Lower lobe of right lung (tissue), 2 donors: ENCODE measurements around the gene ADGRB3. TPM values are rescaled to one million over a fixed set of nuclear protein-coding genes. Genes with fewer than 3 reads are reported as not detected.

ENCODE experiments used
- ATAC-seq, 2 donors: fragments of 200-7000 bp; cut with Tn5 transposase; one replicate each; pipeline ENCODE4 v1.9.1; 2020 to 2022; ENCODE audit warnings: mild to moderate bottlenecking in 2 of 2, moderate library complexity in 2 of 2
- DNase-seq: peaks from one replicate; pipeline ENCODE4 v3.0.0-alpha.2; 2020
- H3K27ac ChIP-seq: fragments of 200-600 bp; one replicate; pipeline ENCODE4 v1.8.0; 2022
- H3K27me3 ChIP-seq: fragments of 200-600 bp; one replicate; pipeline ENCODE4 v1.8.0; 2022; ENCODE audit warnings: low read depth
- H3K36me3 ChIP-seq: fragments of 200-600 bp; one replicate; pipeline ENCODE4 v1.8.0; 2022; ENCODE audit warnings: mild to moderate bottlenecking
- H3K4me1 ChIP-seq: fragments of 200-600 bp; one replicate; pipeline ENCODE4 v1.8.0; 2022
- H3K4me3 ChIP-seq: fragments of 200-600 bp; one replicate; pipeline ENCODE4 v1.8.0; 2022; ENCODE audit warnings: mild to moderate bottlenecking
- H3K9me3 ChIP-seq: fragments of 200-600 bp; one replicate; pipeline ENCODE4 v1.8.0; 2022
- intact Hi-C: fragments of 100-400 bp; cut with DNase I; formaldehyde crosslinking; loops from one replicate; pipeline ENCODE4 v1.11.0; 2022
- total RNA-seq: library from RNA; stranded (reverse); fragmentation: NEBNext Ultra II Directional; extraction: Animal tissue kit (Norgen Biotek cat#: 25700); gene quantifications from one replicate; pipeline ENCODE4 v1.2.1, GENCODE V29; 2021
- TF ChIP-seq, protein P1 (sequence below): fragments of 200-600 bp; IDR thresholded peaks from one replicate; pipeline ENCODE4 v1.8.0; 2022; ENCODE audit warnings: antibody characterized with exemption, mild to moderate bottlenecking
- donor health status: DM: no; HTN: yes; CAD: no; lungs with severe emphysema.

ADGRB3 gene
- total RNA-seq, 1 donor from 2014 or later = 2.3 TPM

DNA sequence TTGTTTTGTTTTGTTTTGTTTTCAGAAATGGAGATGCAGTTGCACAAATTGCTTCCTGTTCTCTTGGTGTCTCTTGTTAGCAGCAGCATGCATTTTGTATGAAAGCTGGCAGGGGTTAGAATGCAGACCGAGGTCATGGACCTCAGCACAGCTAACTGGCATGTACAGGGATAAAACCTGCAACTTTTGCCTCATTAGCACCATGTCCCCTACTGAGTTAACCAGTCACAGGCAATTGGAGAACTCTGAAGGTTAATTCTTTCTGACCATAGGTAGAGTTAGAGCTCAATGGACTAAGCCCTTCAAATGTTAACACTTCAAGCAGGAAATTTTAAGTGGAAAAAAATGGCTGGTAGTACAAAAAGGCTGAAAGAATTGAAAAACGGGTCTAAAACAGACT lies 377.1 kb downstream of the ADGRB3 start:
- no peak for DNase-seq
- ATAC-seq = no peak
- TF ChIP-seq, protein P1, sequence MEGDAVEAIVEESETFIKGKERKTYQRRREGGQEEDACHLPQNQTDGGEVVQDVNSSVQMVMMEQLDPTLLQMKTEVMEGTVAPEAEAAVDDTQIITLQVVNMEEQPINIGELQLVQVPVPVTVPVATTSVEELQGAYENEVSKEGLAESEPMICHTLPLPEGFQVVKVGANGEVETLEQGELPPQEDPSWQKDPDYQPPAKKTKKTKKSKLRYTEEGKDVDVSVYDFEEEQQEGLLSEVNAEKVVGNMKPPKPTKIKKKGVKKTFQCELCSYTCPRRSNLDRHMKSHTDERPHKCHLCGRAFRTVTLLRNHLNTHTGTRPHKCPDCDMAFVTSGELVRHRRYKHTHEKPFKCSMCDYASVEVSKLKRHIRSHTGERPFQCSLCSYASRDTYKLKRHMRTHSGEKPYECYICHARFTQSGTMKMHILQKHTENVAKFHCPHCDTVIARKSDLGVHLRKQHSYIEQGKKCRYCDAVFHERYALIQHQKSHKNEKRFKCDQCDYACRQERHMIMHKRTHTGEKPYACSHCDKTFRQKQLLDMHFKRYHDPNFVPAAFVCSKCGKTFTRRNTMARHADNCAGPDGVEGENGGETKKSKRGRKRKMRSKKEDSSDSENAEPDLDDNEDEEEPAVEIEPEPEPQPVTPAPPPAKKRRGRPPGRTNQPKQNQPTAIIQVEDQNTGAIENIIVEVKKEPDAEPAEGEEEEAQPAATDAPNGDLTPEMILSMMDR = no peak
- Histone ChIP-seq H3K9me3 (no peaks in the 10 kb centered on the region), H3K27me3 (no peaks in the 10 kb centered on the region), H3K4me1 (no peaks in the 10 kb centered on the region), H3K4me3 (no peak overlapping the region), H3K36me3 (no peaks in the 10 kb centered on the region), H3K27ac (no peak overlapping the region)
- intact Hi-C loops = no loop called here

DNA sequence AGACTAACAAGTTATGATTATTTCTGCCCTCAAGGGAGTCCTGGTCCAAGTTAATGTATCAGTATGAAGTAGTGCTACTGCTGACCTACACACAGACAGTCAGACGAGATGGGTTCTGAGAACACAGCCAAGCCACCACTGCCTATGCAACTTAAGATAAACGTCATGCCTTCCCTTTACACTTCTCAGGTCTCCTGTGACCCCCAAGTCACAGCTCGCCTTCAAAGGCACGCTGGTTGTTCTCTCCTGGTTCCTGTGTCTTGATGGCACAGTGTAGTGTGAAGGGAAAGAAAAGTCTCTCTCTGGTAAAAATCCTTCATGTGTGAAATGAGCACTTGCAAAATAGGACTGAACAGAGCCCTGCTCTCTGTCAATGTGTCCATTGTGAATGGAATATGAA lies 377.8 kb downstream of the ADGRB3 start:
- Histone ChIP-seq H3K4me1 (no peaks in the 10 kb centered on the region), H3K27ac (no peak overlapping the region), H3K27me3 (no peaks in the 10 kb centered on the region), H3K9me3 (no peaks in the 10 kb centered on the region), H3K4me3 (no peak overlapping the region), H3K36me3 (no peaks in the 10 kb centered on the region)
- ATAC-seq (no peak), DNase-seq (no peak)
- TF ChIP-seq, protein P1 = no peak
- intact Hi-C loops = no loop called here

DNA sequence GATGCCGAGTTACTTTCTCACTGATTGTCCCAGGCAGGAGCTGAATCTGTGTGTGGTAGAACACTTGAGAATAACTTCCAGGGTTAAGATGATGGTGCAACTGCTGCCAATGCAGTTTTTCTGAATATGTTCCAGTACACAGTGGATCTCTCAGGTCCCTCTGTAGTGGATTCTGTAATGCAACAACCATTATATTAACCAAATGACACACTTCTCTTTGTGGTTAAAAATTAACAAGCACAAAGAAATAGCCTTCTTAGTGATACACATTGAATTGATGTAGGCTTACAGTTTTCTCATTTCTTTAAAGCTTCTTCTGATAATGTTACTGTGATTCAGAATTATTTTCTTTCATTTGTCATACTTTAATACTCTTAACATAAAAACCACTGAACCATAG lies 383.8 kb downstream of the ADGRB3 start:
- Histone ChIP-seq H3K36me3 (no peaks in the 10 kb centered on the region), H3K4me3 (no peak overlapping the region), H3K27ac (no peak overlapping the region), H3K27me3 (no peaks in the 10 kb centered on the region), H3K4me1 (no peaks in the 10 kb centered on the region), H3K9me3 (no peaks in the 10 kb centered on the region)
- ATAC-seq (no peak), DNase-seq (no peak)
- TF ChIP-seq, protein P1 = no peak
- intact Hi-C loops = no loop called here

DNA sequence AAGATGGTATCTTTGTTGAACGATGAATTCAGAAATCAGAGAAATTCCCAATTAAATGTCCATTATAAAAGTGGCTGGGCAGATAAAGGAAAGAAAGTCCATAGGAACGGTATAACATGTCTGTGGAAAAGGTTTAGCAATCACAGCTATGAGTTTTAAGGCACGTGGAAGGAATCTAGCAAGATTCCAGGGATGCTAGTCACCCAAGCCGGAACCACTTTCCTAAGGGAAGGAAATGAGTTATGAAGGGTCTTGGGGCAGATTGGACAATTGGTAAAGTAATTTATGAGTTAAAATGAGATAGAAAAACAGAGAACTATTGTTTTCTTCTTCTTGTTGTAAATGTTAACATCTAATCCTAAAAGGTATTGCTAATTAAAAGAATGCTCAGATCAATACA lies 384.8 kb downstream of the ADGRB3 start:
- no peaks in the 10 kb centered on the region for H3K36me3 ChIP-seq
- TF ChIP-seq, protein P1 = no peak
- no peaks in the 10 kb centered on the region for H3K4me1 ChIP-seq
- ATAC-seq (no peak), DNase-seq (no peak)
- intact Hi-C loops = no loop called here
- no peaks in the 10 kb centered on the region for H3K9me3 ChIP-seq
- no peaks in the 10 kb centered on the region for H3K27me3 ChIP-seq
- H3K4me3 ChIP-seq = no peak overlapping the region
- no peak overlapping the region for H3K27ac ChIP-seq

DNA sequence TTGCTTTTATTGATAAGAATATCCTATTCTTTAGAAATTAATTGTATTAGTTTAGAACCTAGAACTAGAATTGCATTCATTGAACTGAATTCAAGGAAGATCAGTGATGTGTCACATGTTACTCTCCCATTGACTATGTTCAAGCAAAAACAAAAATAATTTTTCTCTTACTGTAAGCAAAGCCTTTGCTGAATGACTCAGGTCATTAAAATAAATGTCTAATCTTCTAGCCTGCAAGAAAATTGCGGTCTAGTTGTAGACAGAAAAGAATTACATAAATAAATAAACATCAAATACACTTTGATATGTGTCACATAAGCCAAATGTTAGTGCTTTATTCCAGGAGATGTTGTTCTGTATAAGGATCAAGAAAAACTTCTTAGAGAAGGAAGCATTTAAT lies 387.9 kb downstream of the ADGRB3 start:
- TF ChIP-seq, protein P1 = no peak
- Histone ChIP-seq H3K27ac (no peak overlapping the region), H3K9me3 (no peaks in the 10 kb centered on the region), H3K4me1 (no peaks in the 10 kb centered on the region), H3K27me3 (no peaks in the 10 kb centered on the region), H3K36me3 (no peaks in the 10 kb centered on the region), H3K4me3 (no peak overlapping the region)
- DNase-seq = no peak
- no peak for ATAC-seq
- intact Hi-C loops = no loop called here

DNA sequence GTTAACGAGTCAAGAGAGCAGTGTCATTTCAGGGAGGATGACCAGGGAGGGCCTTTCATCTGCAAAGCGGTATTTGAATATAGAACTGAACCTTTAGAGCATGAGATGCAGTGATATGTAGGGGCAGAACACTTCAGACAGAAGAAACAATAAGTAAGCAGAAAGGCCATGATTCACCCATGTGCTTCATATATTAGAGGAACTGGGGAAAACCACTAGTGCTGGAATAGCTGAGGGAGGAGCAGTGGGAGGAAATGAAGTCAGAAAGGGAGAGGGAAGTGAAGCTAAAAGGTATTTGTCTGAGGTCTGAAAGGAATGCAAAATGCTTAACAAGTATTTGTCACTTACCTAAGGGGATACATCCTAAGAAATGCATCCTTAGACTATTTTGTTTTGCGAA lies 391.2 kb downstream of the ADGRB3 start:
- H3K27me3 ChIP-seq = no peaks in the 10 kb centered on the region
- ATAC-seq (no peak), DNase-seq (no peak)
- no peaks in the 10 kb centered on the region for H3K4me1 ChIP-seq
- H3K9me3 ChIP-seq = no peaks in the 10 kb centered on the region
- H3K36me3 ChIP-seq = no peaks in the 10 kb centered on the region
- H3K4me3 ChIP-seq = no peak overlapping the region
- TF ChIP-seq, protein P1 = no peak
- H3K27ac ChIP-seq = no peak overlapping the region
- intact Hi-C loops = no loop called here
